OCI-LY3 (cell line): ENCODE measurements around the gene BPIFB2.
"Not testable (repeated sequence)": the region's sequence is repeated elsewhere in the genome, so short reads cannot be mapped to it uniquely, and the experiment has no call there.

Source experiments
- H2AFZ ChIP-seq: fragments of 200-600, 300-600 bp; shearing (Covaris generic); 2 replicates; pipeline ENCODE4 v1.6.0; 2014; ENCODE audit warnings: antibody characterized with exemption, low read depth, low read length
- H3K27ac ChIP-seq: fragments of 200-600, 300-600 bp; sonication (generic); 2 replicates; pipeline ENCODE4 v1.5.1; 2014; ENCODE audit warnings: mild to moderate bottlenecking, low read length, moderate library complexity, mixed read lengths
- H3K27me3 ChIP-seq: fragments of 200-600, 300-600 bp; sonication (generic); 2 replicates; pipeline ENCODE4 v1.6.1; 2014; ENCODE audit warnings: low read depth, low read length, mixed read lengths
- H3K36me3 ChIP-seq: fragments of 200-600, 300-600 bp; sonication (generic); replicated peaks from 2 replicates; pipeline ENCODE3; 2014; ENCODE audit warnings: low read depth, low read length, mixed read lengths
- H3K4me1 ChIP-seq: fragments of 300-600, 200-600 bp; sonication (generic); 2 replicates; pipeline ENCODE4 v1.6.1; 2014; ENCODE audit warnings: low read length, mixed read lengths
- H3K4me2 ChIP-seq: fragments of 200-600, 300-600 bp; sonication (generic); 2 replicates; pipeline ENCODE4 v1.6.1; 2014; ENCODE audit warnings: low read length, mixed read lengths
- H3K4me3 ChIP-seq: fragments of 300-600, 200-600 bp; sonication (generic); 2 replicates; pipeline ENCODE4 v1.5.1; 2014; ENCODE audit warnings: antibody characterized with exemption, mild to moderate bottlenecking, low read length, moderate library complexity
- H3K79me2 ChIP-seq: fragments of 300-600, 200-600 bp; shearing (Covaris generic); 2 replicates; pipeline ENCODE4 v1.6.1; 2014; ENCODE audit warnings: mild to moderate bottlenecking, low read length, mixed read lengths
- H3K9ac ChIP-seq: fragments of 300-600, 200-600 bp; shearing (Covaris generic); 2 replicates; pipeline ENCODE4 v1.6.0; 2014; ENCODE audit warnings: mild to moderate bottlenecking, low read length, moderate library complexity
- H3K9me3 ChIP-seq: fragments of 200-600, 300-600 bp; shearing (Covaris generic); 2 replicates; pipeline ENCODE4 v1.6.1; 2014; ENCODE audit warnings: low read length, mixed read lengths; ENCODE audit not compliant: insufficient read depth
- H4K20me1 ChIP-seq: fragments of 200-600, 300-600 bp; sonication (generic); 2 replicates; pipeline ENCODE4 v1.6.1; 2016; ENCODE audit warnings: low read length, mixed read lengths; ENCODE audit not compliant: insufficient read depth
- CTCF ChIP-seq: fragments of 200-600, 300-600 bp; sonication (generic); IDR thresholded peaks from 2 replicates; pipeline ENCODE4 v1.5.1; 2014; ENCODE audit warnings: antibody characterized with exemption, low read length, low read depth
- EZH2phosphoT487 ChIP-seq: fragments of 200-600 bp; shearing (Covaris generic); IDR thresholded peaks from 2 replicates; pipeline ENCODE4 v1.6.1; 2018; ENCODE audit warnings: antibody characterized with exemption, mixed run types, low read depth

BPIFB2 gene

GRCh38 chr20:33042430-33042829, 34.9 kb downstream of the BPIFB2 start:
- Histone ChIP-seq H3K27me3 (peaks cover 16% of the 10 kb centered on the region; the same call in 1 of the 2 replicates), H3K79me2 (no peaks in the 10 kb centered on the region), H3K4me2 (no peak overlapping the region), H2AFZ (no peak overlapping the region), H4K20me1 (no peaks in the 10 kb centered on the region), H3K36me3 (no peaks in the 10 kb centered on the region), H3K27ac (no peak overlapping the region), H3K9me3 (no peaks in the 10 kb centered on the region), H3K4me3 (no peak overlapping the region), H3K4me1 (no peaks in the 10 kb centered on the region), H3K9ac (no peak overlapping the region)
- no peak for TF ChIP-seq EZH2phosphoT487
- no peak for TF ChIP-seq CTCF

- H3K27me3 ChIP-seq = peaks cover 12% of the 10 kb centered on the region; the same call in 1 of the 2 replicates
- H3K27ac ChIP-seq = no peak overlapping the region
- no peaks in the 10 kb centered on the region for H3K36me3 ChIP-seq
- H2AFZ ChIP-seq = no peak overlapping the region
- no peaks in the 10 kb centered on the region for H4K20me1 ChIP-seq
- TF ChIP-seq CTCF (no peak), EZH2phosphoT487 (no peak)
- no peaks in the 10 kb centered on the region for H3K9me3 ChIP-seq
- H3K4me2 ChIP-seq = no peak overlapping the region
- no peak overlapping the region for H3K9ac ChIP-seq
- H3K79me2 ChIP-seq = no peaks in the 10 kb centered on the region
- H3K4me3 ChIP-seq = no peak overlapping the region
- no peaks in the 10 kb centered on the region for H3K4me1 ChIP-seq
These were observed 35.7 kb downstream of the BPIFB2 start for GRCh38 chr20:33042983-33043730.

GRCh38 chr20:33043731-33044181, 36.3 kb downstream of the BPIFB2 start:
- TF ChIP-seq EZH2phosphoT487 = no peak
- TF ChIP-seq CTCF = no peak

GRCh38 chr20:33045129-33045721, 37.7 kb downstream of the BPIFB2 start:
- H3K27me3 ChIP-seq, H3K9me3 ChIP-seq, H3K4me1 ChIP-seq, H3K9ac ChIP-seq, H3K4me2 ChIP-seq, H4K20me1 ChIP-seq, H2AFZ ChIP-seq, H3K27ac ChIP-seq, H3K79me2 ChIP-seq, H3K36me3 ChIP-seq, H3K4me3 ChIP-seq: not testable (repeated sequence)

More at GRCh38 chr20:33043731-33044181, 36.3 kb downstream of the BPIFB2 start:
- no peaks in the 10 kb centered on the region for H4K20me1 ChIP-seq
- no peaks in the 10 kb centered on the region for H3K4me1 ChIP-seq
- no peak overlapping the region for H3K4me2 ChIP-seq
- H3K27ac ChIP-seq = no peak overlapping the region
- H3K4me3 ChIP-seq = no peak overlapping the region
- no peak overlapping the region for H3K9ac ChIP-seq
- H3K79me2 ChIP-seq = no peaks in the 10 kb centered on the region
- no peaks in the 10 kb centered on the region for H3K36me3 ChIP-seq
- H3K9me3 ChIP-seq = no peaks in the 10 kb centered on the region
- H2AFZ ChIP-seq = no peak overlapping the region
- H3K27me3 ChIP-seq = peaks cover 9% of the 10 kb centered on the region; the same call in 1 of the 2 replicates
